Stomach (tissue), 4 donors: ENCODE results near the gene ZMIZ2.

Experiments used
- CTCF ChIP-seq, 7 experiments: fragments of 450-650 bp in 4 of 7; fragments of 200-600 bp in 3 of 7; sonication (generic) in 3 of 7; IDR thresholded peaks; one replicate each; pipeline ENCODE4 v1.5.1; 2016 to 2019; ENCODE audit warnings: antibody characterized with exemption in 7 of 7, control low read depth in 2 of 7, mild to moderate bottlenecking in 1 of 7
- POLR2AphosphoS5 ChIP-seq, 3 donors: sonication (generic); formaldehyde crosslinking; IDR thresholded peaks; one replicate each; pipeline ENCODE4 v1.6.1; 2016; ENCODE audit warnings: antibody characterized with exemption in 3 of 3

GRCh38 chr7:44736896-44737295 is 11.8 kb upstream of the ZMIZ2 start:
- TF ChIP-seq CTCF (IDR thresholded peaks at IDR 0.05) (no peak), POLR2AphosphoS5 (IDR thresholded peaks at IDR 0.05) (no peak)
